Measurements from ENCODE around the gene RERG.

DNA sequence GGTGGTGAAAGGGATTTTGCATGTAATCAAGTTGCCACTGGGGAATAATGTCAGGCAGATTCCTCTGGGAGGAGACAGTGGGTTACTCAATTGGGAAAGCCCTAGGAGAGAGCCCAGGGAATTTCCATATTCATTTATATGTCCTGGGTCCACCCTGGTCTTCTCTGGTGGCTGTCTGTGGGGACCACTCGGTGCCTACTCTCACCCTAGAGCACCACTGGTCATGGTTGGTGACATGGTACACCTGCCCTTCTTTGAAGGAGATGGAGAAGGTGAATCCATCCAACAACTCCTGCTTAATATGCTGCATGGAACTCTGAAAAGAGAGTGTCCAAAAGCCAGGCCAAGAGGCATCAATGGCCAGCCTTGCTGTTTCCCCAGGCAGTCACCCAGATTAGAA is 12.8 kb upstream of the RERG start:
- no peak for TF ChIP-seq YY1 (IDR thresholded peaks at IDR 0.05)
- TF ChIP-seq CTCF (IDR thresholded peaks at IDR 0.05; ENCODE audit: low read depth, low read length, missing input control) = no peak
- TF ChIP-seq FOXA1 (IDR thresholded peaks at IDR 0.05) = no peak
